Activated CD8-positive, alpha-beta memory T cell treated with anti-CD3 and anti-CD28 coated beads for 36 hours (primary cell): ENCODE results near the gene NRN1L. TPM values are rescaled to one million over a fixed set of nuclear protein-coding genes. Genes with fewer than 3 reads are reported as not detected.

Source experiments
- total RNA-seq, 2 experiments: library from RNA; stranded (reverse); gene quantifications; one replicate each; pipeline ENCODE4 v1.2.3, GENCODE V29; 2021

The NRN1L gene
- total RNA-seq, 2 experiments from 2014 or later, result 0.59 to 1.1 TPM

Other genes with a start within 250 kb of the NRN1L start
- 100 to 1,000 TPM; 124 to 130 TPM for gene CARMIL2, start 239.7 kb upstream of the NRN1L start, total RNA-seq
- 10 to 100 TPM; 75.8 to 78.5 TPM for gene ACD, start 224.6 kb upstream of the NRN1L start, total RNA-seq
- 10 to 100 TPM; 17.4 to 18.3 TPM for gene PARD6A, start 223.9 kb upstream of the NRN1L start, total RNA-seq
- 10 to 100 TPM; 15.0 to 17.0 TPM for gene ENKD1, start 218.1 kb upstream of the NRN1L start, total RNA-seq
- gene C16orf86, start 218.1 kb upstream of the NRN1L start, total RNA-seq, result 1 to 10 TPM; 1.7 to 2.0 TPM
- gene GFOD2, start 165.6 kb upstream of the NRN1L start, total RNA-seq, result 10 to 100 TPM; 19.1 to 22.9 TPM
- gene RANBP10, start 78.3 kb upstream of the NRN1L start, total RNA-seq, result 10 to 100 TPM; 18.0 to 18.7 TPM
- gene TSNAXIP1, start 78.0 kb upstream of the NRN1L start, total RNA-seq, result 1 to 10 TPM in 1 of 2 experiments, under 1 TPM in 1; 0.84 to 1.7 TPM
- 10 to 100 TPM; 53.4 to 53.9 TPM for gene THAP11, start 42.6 kb upstream of the NRN1L start, total RNA-seq
- 100 to 1,000 TPM; 176 to 179 TPM for gene NUTF2, start 38.0 kb upstream of the NRN1L start, total RNA-seq
- 10 to 100 TPM; 49.3 to 50.7 TPM for gene CENPT, start 37.2 kb upstream of the NRN1L start, total RNA-seq
- 100 to 1,000 TPM; 102 to 104 TPM for gene EDC4, start 11.8 kb upstream of the NRN1L start, total RNA-seq
- gene PSKH1, start 8.4 kb downstream of the NRN1L start, total RNA-seq, result 10 to 100 TPM; 13.4 to 14.7 TPM
- 1 to 10 TPM; 2.7 to 4.5 TPM for gene CTRL, start 47.0 kb downstream of the NRN1L start, total RNA-seq
- 100 to 1,000 TPM; 176 to 185 TPM for gene PSMB10, start 52.0 kb downstream of the NRN1L start, total RNA-seq
- gene LCAT, start 59.2 kb downstream of the NRN1L start, total RNA-seq, result 10 to 100 TPM; 14.3 to 15.1 TPM
- 10 to 100 TPM; 42.6 to 44.4 TPM for gene SLC12A4, start 83.8 kb downstream of the NRN1L start, total RNA-seq
- gene DPEP3, start 95.6 kb downstream of the NRN1L start, total RNA-seq, result under 1 TPM; 0.17 to 0.40 TPM
- gene DPEP2, start 114.6 kb downstream of the NRN1L start, total RNA-seq, result 1 to 10 TPM; 1.3 to 1.5 TPM
- gene DPEP2NB, start 131.0 kb downstream of the NRN1L start, total RNA-seq, result not detected
- 10 to 100 TPM; 27.5 to 28.8 TPM for gene DDX28, start 138.3 kb downstream of the NRN1L start, total RNA-seq
- gene DUS2, start 138.4 kb downstream of the NRN1L start, total RNA-seq, result 10 to 100 TPM; 37.1 to 40.3 TPM
- gene NFATC3, start 200.5 kb downstream of the NRN1L start, total RNA-seq, result 10 to 100 TPM; 93.1 to 95.4 TPM